Measurements from ENCODE around the gene OSMR.
A peak's percentile ranks its signal among the peaks of the same experiment; 100 is the strongest.

Gene OSMR

GRCh38 chr5:38845526-38846378, at the start of gene OSMR:
TSS of gene OSMR (plus strand) at chr5:38846012. CDS start at chr5:38869045, 23,033 bp downstream.
- H3K27ac ChIP-seq: peak within 1 kb of the TSS; percentile 83

DNA sequence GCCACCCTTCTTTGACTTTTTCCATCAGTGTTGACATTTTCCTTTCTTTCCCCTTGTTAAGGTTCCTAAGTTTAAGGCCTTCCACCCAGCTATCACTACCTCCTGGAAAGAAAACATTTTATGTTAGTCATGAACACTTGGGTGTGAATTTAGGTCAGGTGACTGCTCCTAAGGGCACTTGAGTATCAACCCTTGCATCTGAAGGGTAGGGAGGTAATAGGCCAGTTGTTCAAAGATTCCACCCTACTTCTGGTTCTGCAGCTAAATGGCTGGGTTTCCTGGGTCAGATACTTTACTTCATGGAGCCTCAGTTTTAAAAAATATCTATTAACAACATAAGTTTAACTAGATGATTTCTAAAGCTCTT, 49.1 kb upstream of the OSMR start:
- TF ChIP-seq CTCF (conservative IDR thresholded peaks at IDR 0.05): no peak
- no peak overlapping the region for H3K27ac ChIP-seq

More at GRCh38 chr5:38845526-38846378, at the start of gene OSMR:
- TF ChIP-seq CTCF (conservative IDR thresholded peaks at IDR 0.05): no peak

DNA sequence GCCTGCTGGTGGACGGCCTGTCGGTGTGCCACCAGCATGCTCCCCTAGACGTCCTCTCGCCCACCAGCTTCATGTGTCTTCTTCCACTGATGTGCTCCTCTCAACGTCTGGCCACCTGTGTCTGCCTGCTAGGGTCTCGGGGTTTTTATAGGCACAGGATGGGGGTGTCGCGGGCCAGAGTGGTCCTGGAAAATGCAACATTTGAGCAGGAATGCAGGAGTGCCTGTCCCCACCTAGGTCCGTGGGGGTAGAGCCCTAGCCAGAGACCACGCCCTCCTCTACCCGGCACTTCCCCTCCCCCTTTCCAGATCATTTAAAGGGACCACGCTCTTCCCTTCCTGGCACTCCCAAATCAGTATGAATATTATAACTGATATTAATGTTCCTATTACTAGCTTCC, 48.0 kb upstream of the OSMR start:
- H3K27ac ChIP-seq: no peak overlapping the region
- TF ChIP-seq CTCF (conservative IDR thresholded peaks at IDR 0.05): no peak

DNA sequence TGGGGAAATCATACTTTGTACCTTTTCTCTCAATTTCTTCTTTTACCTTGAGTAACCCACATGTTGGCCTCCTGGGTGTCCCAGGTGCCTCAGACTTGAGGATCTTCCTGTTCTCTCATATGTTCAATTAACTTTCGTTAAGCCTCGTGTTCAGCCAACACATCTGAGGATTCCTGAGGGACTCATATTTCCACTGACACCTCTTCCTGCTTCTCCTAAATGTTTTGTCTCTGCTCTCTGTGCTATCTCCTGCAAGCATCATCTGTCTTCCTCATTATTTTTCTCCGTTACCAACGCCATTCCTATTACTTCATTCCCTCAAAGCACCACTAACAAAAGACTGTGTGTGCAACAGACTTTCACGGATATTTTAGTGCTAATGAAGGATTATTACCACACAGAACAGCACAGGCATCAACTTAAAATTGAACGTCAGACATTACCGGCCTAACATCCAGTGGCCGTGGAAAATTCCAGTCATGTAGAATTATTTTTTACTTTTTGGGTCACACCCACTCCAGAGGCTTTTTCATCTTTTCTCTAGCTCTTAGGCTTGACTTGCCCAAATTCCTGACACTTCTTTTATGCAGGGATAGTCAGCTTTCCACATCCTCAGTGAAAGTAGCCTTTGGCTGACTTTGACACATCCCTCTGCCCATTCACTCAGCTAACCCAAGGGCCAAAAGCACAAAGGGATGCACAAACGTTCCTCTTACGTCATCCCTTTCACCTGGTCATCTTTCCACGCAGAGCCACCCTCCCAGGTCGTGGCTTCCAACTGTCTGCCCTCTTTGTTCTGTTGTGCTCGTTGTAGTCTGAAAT, 46.0 kb upstream of the OSMR start:
- no peak overlapping the region for H3K27ac ChIP-seq
- TF ChIP-seq CTCF (conservative IDR thresholded peaks at IDR 0.05): no peak

GRCh38 chr5:38800515-38800914, 45.3 kb upstream of the OSMR start:
- TF ChIP-seq CTCF (conservative IDR thresholded peaks at IDR 0.05): no peak
- H3K27ac ChIP-seq: no peak overlapping the region

DNA sequence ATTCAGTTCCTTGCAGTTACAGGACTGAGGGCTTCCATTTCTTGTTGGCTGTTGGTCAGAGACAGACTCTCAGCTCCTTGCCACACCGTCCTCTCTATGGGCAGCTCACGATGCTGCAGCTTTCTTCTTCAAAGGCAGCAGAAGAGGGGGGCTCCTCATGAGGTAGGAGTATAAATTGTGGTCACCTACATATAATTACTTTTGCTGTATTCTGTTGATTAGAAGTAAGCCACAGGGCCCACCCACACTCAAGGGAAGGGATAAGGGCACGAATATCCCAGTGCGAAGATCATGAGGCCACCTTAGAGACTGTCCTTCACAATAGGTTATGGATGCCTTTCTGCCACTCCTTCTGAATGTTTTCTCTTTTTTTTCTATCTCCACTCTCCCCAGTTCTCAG, 43.7 kb upstream of the OSMR start:
- no peak for TF ChIP-seq CTCF (conservative IDR thresholded peaks at IDR 0.05)
- H3K27ac ChIP-seq: no peak overlapping the region

GRCh38 chr5:38803246-38803645, 42.6 kb upstream of the OSMR start:
- no peak for TF ChIP-seq CTCF (conservative IDR thresholded peaks at IDR 0.05)

More at GRCh38 chr5:38803246-38803645, 42.6 kb upstream of the OSMR start:
- no peak overlapping the region for H3K27ac ChIP-seq

Measured in VCaP (cell line).